ENCODE results near the gene PTPN5. TPM values are rescaled to one million over a fixed set of nuclear protein-coding genes. Genes with fewer than 3 reads are reported as not detected.

The PTPN5 gene
- total RNA-seq, 4 donors from 2014 or later, result under 0.01 to 3.2 (median 0.79) TPM

GRCh38 chr11:18780329-18780728 lies 11.3 kb downstream of the PTPN5 start:
- H3K27ac ChIP-seq, result no peak overlapping the region
- TF ChIP-seq CTCF (IDR thresholded peaks at IDR 0.05) (no peak), POLR2A (IDR thresholded peaks at IDR 0.05) (no peak)
- H3K4me1 ChIP-seq, result no peaks in the 10 kb centered on the region
- H3K9me3 ChIP-seq, result no peaks in the 10 kb centered on the region
- no peaks in the 10 kb centered on the region for H3K27me3 ChIP-seq
- intact Hi-C loops (cut with DNase I; ENCODE audit: low total_unique reads), result no loop called here
- H3K4me3 ChIP-seq, result no peak overlapping the region
- DNase-seq, result no peak
- no peaks in the 10 kb centered on the region for H3K36me3 ChIP-seq

GRCh38 chr11:18778468-18778867 lies 13.1 kb downstream of the PTPN5 start:
- intact Hi-C loops (cut with DNase I; ENCODE audit: low total_unique reads), result no loop called here
- Histone ChIP-seq H3K27ac (no peak overlapping the region), H3K27me3 (no peaks in the 10 kb centered on the region), H3K9me3 (no peaks in the 10 kb centered on the region), H3K36me3 (no peaks in the 10 kb centered on the region), H3K4me3 (no peak overlapping the region), H3K4me1 (no peaks in the 10 kb centered on the region)
- no peak for TF ChIP-seq POLR2A (IDR thresholded peaks at IDR 0.05)
- no peak for TF ChIP-seq CTCF (IDR thresholded peaks at IDR 0.05)
- DNase-seq, result no peak

GRCh38 chr11:18776324-18776723 lies 15.3 kb downstream of the PTPN5 start:
- Histone ChIP-seq H3K4me1 (no peaks in the 10 kb centered on the region), H3K27ac (no peak overlapping the region)
- no peak for TF ChIP-seq POLR2A (IDR thresholded peaks at IDR 0.05)
- no peak for TF ChIP-seq CTCF (IDR thresholded peaks at IDR 0.05)

GRCh38 chr11:18775492-18776292 lies 15.9 kb downstream of the PTPN5 start:
- TF ChIP-seq CTCF (IDR thresholded peaks at IDR 0.05) (peak in 1 of 4 experiments; percentile 31), POLR2A (IDR thresholded peaks at IDR 0.05) (no peak)
- intact Hi-C loops (cut with DNase I; ENCODE audit: low total_unique reads), result no loop called here

More at GRCh38 chr11:18776324-18776723, 15.3 kb downstream of the PTPN5 start:
- H3K27me3 ChIP-seq, result no peaks in the 10 kb centered on the region
- H3K4me3 ChIP-seq, result no peak overlapping the region
- intact Hi-C loops (cut with DNase I; ENCODE audit: low total_unique reads), result no loop called here
- no peaks in the 10 kb centered on the region for H3K9me3 ChIP-seq
- no peaks in the 10 kb centered on the region for H3K36me3 ChIP-seq
- DNase-seq, result no peak

GRCh38 chr11:18774801-18775200 lies 16.8 kb downstream of the PTPN5 start:
- intact Hi-C loops (cut with DNase I; ENCODE audit: low total_unique reads), result no loop called here
- no peak for DNase-seq
- no peaks in the 10 kb centered on the region for H3K4me1 ChIP-seq

More at GRCh38 chr11:18775492-18776292, 15.9 kb downstream of the PTPN5 start:
- H3K4me3 ChIP-seq, result no peak overlapping the region
- no peak overlapping the region for H3K27ac ChIP-seq
- DNase-seq, result no peak
- H3K27me3 ChIP-seq, result no peaks in the 10 kb centered on the region
- H3K4me1 ChIP-seq, result no peaks in the 10 kb centered on the region
- H3K9me3 ChIP-seq, result no peaks in the 10 kb centered on the region
- no peaks in the 10 kb centered on the region for H3K36me3 ChIP-seq

More at GRCh38 chr11:18774801-18775200, 16.8 kb downstream of the PTPN5 start:
- TF ChIP-seq CTCF (IDR thresholded peaks at IDR 0.05) (no peak), POLR2A (IDR thresholded peaks at IDR 0.05) (no peak)
- no peak overlapping the region for H3K27ac ChIP-seq
- no peaks in the 10 kb centered on the region for H3K9me3 ChIP-seq
- no peak overlapping the region for H3K4me3 ChIP-seq
- H3K36me3 ChIP-seq, result no peaks in the 10 kb centered on the region
- H3K27me3 ChIP-seq, result no peaks in the 10 kb centered on the region
